ENCODE data around the gene SEC31B.

DNA sequence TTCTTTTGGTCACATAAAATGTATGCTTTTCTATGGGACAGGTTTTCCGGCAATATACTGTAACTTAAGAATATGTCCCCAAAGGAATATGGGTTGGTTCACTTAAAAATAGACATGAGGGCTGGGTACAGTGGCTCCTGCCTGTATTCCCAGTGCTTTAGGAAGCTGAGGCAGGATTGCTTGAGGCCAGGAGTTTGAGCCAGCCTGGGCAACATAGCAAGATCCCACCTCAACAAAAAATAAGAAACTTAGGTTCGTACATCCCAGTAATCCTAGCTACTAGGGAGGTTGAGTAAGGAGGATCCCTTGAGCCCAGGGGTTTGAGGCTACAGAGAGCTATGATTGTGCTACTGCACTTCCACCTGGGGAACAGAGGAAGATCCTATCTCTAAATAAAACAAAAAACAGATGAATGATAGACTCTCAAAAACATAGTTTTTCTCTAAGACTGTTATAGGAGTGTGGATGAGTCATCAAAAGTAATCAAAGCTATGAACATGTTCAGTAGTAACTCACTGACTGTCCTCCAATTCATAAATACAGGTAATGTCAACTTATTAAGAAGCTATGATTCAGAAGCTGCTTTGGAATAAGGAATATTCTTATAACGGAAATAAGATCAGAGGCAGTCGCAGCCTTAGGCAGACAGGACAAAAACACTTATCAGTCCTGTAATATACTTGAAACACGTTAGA is 2.6 kb upstream of the SEC31B start:
- no peak for TF ChIP-seq POLR2A (IDR thresholded peaks at IDR 0.05)
- TF ChIP-seq, protein P1, sequence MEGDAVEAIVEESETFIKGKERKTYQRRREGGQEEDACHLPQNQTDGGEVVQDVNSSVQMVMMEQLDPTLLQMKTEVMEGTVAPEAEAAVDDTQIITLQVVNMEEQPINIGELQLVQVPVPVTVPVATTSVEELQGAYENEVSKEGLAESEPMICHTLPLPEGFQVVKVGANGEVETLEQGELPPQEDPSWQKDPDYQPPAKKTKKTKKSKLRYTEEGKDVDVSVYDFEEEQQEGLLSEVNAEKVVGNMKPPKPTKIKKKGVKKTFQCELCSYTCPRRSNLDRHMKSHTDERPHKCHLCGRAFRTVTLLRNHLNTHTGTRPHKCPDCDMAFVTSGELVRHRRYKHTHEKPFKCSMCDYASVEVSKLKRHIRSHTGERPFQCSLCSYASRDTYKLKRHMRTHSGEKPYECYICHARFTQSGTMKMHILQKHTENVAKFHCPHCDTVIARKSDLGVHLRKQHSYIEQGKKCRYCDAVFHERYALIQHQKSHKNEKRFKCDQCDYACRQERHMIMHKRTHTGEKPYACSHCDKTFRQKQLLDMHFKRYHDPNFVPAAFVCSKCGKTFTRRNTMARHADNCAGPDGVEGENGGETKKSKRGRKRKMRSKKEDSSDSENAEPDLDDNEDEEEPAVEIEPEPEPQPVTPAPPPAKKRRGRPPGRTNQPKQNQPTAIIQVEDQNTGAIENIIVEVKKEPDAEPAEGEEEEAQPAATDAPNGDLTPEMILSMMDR (IDR thresholded peaks at IDR 0.05), result no peak

Measured in Peyer's patch (tissue), 4 donors.